Panc1 (cell line): Measurements from ENCODE around the gene XRCC6.

Experiments used
- POLR2AphosphoS5 ChIP-seq: IDR thresholded peaks from 2 replicates; pipeline ENCODE4 v1.6.1; 2012; ENCODE audit warnings: mild to moderate bottlenecking, low read depth, low read length, moderate library complexity
- TCF7L2 ChIP-seq: IDR thresholded peaks from 2 replicates; pipeline ENCODE4 v1.6.1; 2011; ENCODE audit warnings: mild to moderate bottlenecking, low read depth, low read length, inconsistent platforms

DNA sequence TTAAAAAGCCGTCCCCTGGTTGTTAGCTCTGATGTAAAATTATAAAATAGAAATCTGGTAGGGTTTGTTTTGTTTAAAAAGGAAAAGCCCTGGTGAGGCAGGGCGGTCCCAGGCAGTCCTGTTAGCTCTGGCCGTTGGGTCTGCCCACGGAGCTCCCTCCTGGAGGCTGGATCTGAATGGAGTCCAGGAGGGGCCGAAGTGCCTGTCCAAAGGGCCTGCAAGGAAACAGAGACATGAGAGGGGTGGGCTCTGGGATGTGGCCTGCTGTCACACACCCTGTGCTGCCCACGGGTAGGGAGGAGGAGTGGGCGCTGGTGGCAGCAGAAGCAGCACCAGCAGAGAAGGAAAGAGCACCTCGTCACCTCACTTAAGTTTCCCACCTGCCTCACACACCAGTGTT, 20.1 kb upstream of the XRCC6 start:
- TF ChIP-seq TCF7L2 = no peak
- TF ChIP-seq POLR2AphosphoS5 = no peak
